B cell (primary cell): ENCODE data around the gene NFIC. TPM values are rescaled to one million over a fixed set of nuclear protein-coding genes. Genes with fewer than 3 reads are reported as not detected.
A peak's percentile ranks its signal among the peaks of the same experiment; 100 is the strongest.

Experiments used
- ATAC-seq: fragments of 200-7000 bp; cut with Tn5 transposase; one replicate; pipeline ENCODE4 v1.10.0; 2021; ENCODE audit warnings: low read depth, mild to moderate bottlenecking, moderate number of reproducible peaks, moderate library complexity
- CTCF ChIA-PET: fragments of 350-600 bp; sonication (Branson Sonifier 250); formaldehyde crosslinking; loops from one replicate; lab custom pipeline; 2021; ENCODE audit warnings: antibody characterized with exemption, inconsistent platforms; lab: Charles Lee
- POLR2A ChIA-PET: fragments of 350-600 bp; sonication (Branson Sonifier 250); formaldehyde crosslinking; loops from one replicate; lab custom pipeline; 2021; ENCODE audit warnings: antibody characterized with exemption; lab: Charles Lee
- DNase-seq: peaks from one replicate; pipeline ENCODE4 v3.0.0; 2013
- H2AFZ ChIP-seq: 2 replicates; pipeline ENCODE4 v1.6.1; 2012; ENCODE audit warnings: mild to moderate bottlenecking, low read depth, low read length; ENCODE audit not compliant: insufficient read depth, poor library complexity, severe bottlenecking
- H3K27ac ChIP-seq, 2 donors: 1 replicate in 1 of 2; 2 replicates in 1 of 2; pipeline ENCODE4 v1.5.1; 2012 to 2013; ENCODE audit warnings: low read length in 2 of 2, mild to moderate bottlenecking in 2 of 2, moderate library complexity in 1 of 2
- H3K27me3 ChIP-seq, 4 experiments: fragments of 200-600 bp in 1 of 4; sonication (generic) in 1 of 4; replicated peaks in 1 of 4; 1 replicate in 2 of 4; 2 replicates in 2 of 4; pipeline versions ENCODE4 v1.6.1 to v1.7.0; 2013 to 2016; ENCODE audit warnings: low read length in 3 of 4, mild to moderate bottlenecking in 2 of 4, mixed read lengths in 1 of 4, moderate library complexity in 1 of 4; ENCODE audit not compliant: insufficient read depth in 4 of 4, control insufficient read depth in 3 of 4; ENCODE audit errors: control extremely low read depth in 1 of 4
- H3K36me3 ChIP-seq, 2 experiments: replicated peaks in 1 of 2; 1 replicate in 1 of 2; 2 replicates in 1 of 2; pipeline versions ENCODE4 v1.6.1 to v1.7.1; 2013; ENCODE audit warnings: low read length in 1 of 2; ENCODE audit not compliant: insufficient read depth in 2 of 2, control insufficient read depth in 1 of 2; ENCODE audit errors: control extremely low read depth in 1 of 2, extremely low read depth in 1 of 2
- H3K4me1 ChIP-seq, 2 donors: fragments of 200-600 bp in 1 of 2; sonication (generic) in 1 of 2; 1 replicate in 1 of 2; 2 replicates in 1 of 2; pipeline versions ENCODE4 v1.5.1 to v1.6.1; 2013 to 2017; ENCODE audit warnings: low read length in 2 of 2; ENCODE audit not compliant: control insufficient read depth in 2 of 2, insufficient read depth in 2 of 2
- H3K4me2 ChIP-seq: replicated peaks from 2 replicates; pipeline ENCODE3; 2012; ENCODE audit warnings: mild to moderate bottlenecking, low read depth, low read length; ENCODE audit not compliant: poor library complexity, severe bottlenecking
- H3K4me3 ChIP-seq, 5 experiments: fragments of 200-600 bp in 1 of 5; sonication (generic) in 1 of 5; 1 replicate in 3 of 5; 2 replicates in 2 of 5; pipeline versions ENCODE4 v1.5.1 to v1.7.0; 2011 to 2016; ENCODE audit warnings: low read length in 4 of 5, mild to moderate bottlenecking in 4 of 5, low read depth in 2 of 5, control low read depth in 1 of 5, moderate library complexity in 1 of 5; ENCODE audit not compliant: insufficient read depth in 1 of 5; ENCODE audit errors: control extremely low read depth in 1 of 5, extremely low read depth in 1 of 5
- H3K79me2 ChIP-seq: fragments of 200-600 bp; sonication (generic); one replicate; pipeline ENCODE4 v1.6.0; 2016; ENCODE audit warnings: low read length; ENCODE audit not compliant: control insufficient read depth, insufficient read depth
- H3K9ac ChIP-seq: fragments of 200-600 bp; sonication (generic); 2 replicates; pipeline ENCODE4 v1.6.1; 2017; ENCODE audit warnings: mild to moderate bottlenecking, low read length, moderate library complexity
- H3K9me3 ChIP-seq, 3 donors: one replicate each; pipeline versions ENCODE4 v1.6.1 to v1.7.1; 2013; ENCODE audit warnings: low read length in 2 of 3; ENCODE audit not compliant: control insufficient read depth in 2 of 3, insufficient read depth in 1 of 3; ENCODE audit errors: control extremely low read depth in 1 of 3
- H4K20me1 ChIP-seq: 2 replicates; pipeline ENCODE4 v1.6.0; 2012; ENCODE audit warnings: mild to moderate bottlenecking, low read length; ENCODE audit not compliant: insufficient read depth, control insufficient read depth, poor library complexity, severe bottlenecking
- H3K27ac Mint-ChIP-seq: one replicate; pipeline ENCODE4 v1.8.0; 2021; ENCODE audit warnings: mixed read lengths
- H3K27me3 Mint-ChIP-seq: one replicate; pipeline ENCODE4 v1.8.0; 2021; ENCODE audit warnings: mixed read lengths
- H3K4me1 Mint-ChIP-seq: one replicate; pipeline ENCODE4 v1.8.0; 2021; ENCODE audit warnings: mixed read lengths
- H3K4me3 Mint-ChIP-seq: one replicate; pipeline ENCODE4 v1.8.0; 2021; ENCODE audit warnings: mixed read lengths
- H3K9me3 Mint-ChIP-seq: one replicate; pipeline ENCODE4 v1.8.0; 2022; ENCODE audit warnings: mixed read lengths; ENCODE audit not compliant: insufficient read depth
- EZH2 ChIP-seq: IDR thresholded peaks from 2 replicates; pipeline ENCODE4 v1.6.1; 2012; ENCODE audit warnings: borderline replicate concordance, low read depth, mild to moderate bottlenecking, moderate library complexity, low read length; ENCODE audit not compliant: insufficient read depth, poor library complexity, severe bottlenecking
- WGBS: methylation state at CpG from one replicate; pipeline ENCODE4 v1.1.5; 2013; ENCODE audit warnings: missing lambda C conversion rate; ENCODE audit not compliant: insufficient coverage; 5-methylcytosine and 5-hydroxymethylcytosine counted together
- intact Hi-C: fragments of 100-400 bp; cut with micrococcal nuclease; formaldehyde crosslinking; loops from one replicate; pipeline ENCODE4 v1.10.0; 2022
- polyA plus RNA-seq: library from polyadenylated mRNA; depleted of rRNA; stranded (reverse); fragments of >200 nt; gene quantifications from 2 replicates; pipeline ENCODE4 v1.2.3, GENCODE V29; 2012
- total RNA-seq, 2 donors: library from RNA; stranded (reverse); fragments of 120-200 nt in 1 of 2; gene quantifications; 1 replicate in 1 of 2; 2 replicates in 1 of 2; pipeline versions ENCODE4 v1.2.3 to v1.2.4, GENCODE V29; 2013 to 2022
- TF ChIP-seq, protein P1 (sequence below): fragments of 200-600 bp; IDR thresholded peaks from one replicate; pipeline ENCODE4 v1.8.0; 2022; ENCODE audit warnings: antibody characterized with exemption, mild to moderate bottlenecking

The NFIC gene
- total and polyA plus RNA-seq, 2 donors (not counting 1 experiment from before 2014, with no cell fraction given) = 3.8 to 23.6 TPM

- peak overlapping the region; percentile 62 for H3K9ac ChIP-seq
- Mint-ChIP-seq H3K4me3 (peak overlapping the region; percentile 94), H3K9me3 (no peaks in the 10 kb centered on the region), H3K27ac (peak overlapping the region; percentile 90), H3K4me1 (peaks cover 44% of the 10 kb centered on the region), H3K27me3 (peaks cover 14% of the 10 kb centered on the region)
- no peak for TF ChIP-seq EZH2
- TF ChIP-seq, protein P1, sequence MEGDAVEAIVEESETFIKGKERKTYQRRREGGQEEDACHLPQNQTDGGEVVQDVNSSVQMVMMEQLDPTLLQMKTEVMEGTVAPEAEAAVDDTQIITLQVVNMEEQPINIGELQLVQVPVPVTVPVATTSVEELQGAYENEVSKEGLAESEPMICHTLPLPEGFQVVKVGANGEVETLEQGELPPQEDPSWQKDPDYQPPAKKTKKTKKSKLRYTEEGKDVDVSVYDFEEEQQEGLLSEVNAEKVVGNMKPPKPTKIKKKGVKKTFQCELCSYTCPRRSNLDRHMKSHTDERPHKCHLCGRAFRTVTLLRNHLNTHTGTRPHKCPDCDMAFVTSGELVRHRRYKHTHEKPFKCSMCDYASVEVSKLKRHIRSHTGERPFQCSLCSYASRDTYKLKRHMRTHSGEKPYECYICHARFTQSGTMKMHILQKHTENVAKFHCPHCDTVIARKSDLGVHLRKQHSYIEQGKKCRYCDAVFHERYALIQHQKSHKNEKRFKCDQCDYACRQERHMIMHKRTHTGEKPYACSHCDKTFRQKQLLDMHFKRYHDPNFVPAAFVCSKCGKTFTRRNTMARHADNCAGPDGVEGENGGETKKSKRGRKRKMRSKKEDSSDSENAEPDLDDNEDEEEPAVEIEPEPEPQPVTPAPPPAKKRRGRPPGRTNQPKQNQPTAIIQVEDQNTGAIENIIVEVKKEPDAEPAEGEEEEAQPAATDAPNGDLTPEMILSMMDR = no peak
- peaks cover 16% of the 10 kb centered on the region for H3K79me2 ChIP-seq
- intact Hi-C loops = loop anchor here (2.0 to 10.0 kb wide), 2 partner anchors 73 to 847 kb away; no protein-coding TSS in a partner anchor
- H4K20me1 ChIP-seq = peaks cover 48% of the 10 kb centered on the region
- H3K4me3 ChIP-seq = peak overlapping the region in 4 of 5 experiments; percentile 63 to 72 (median 68)
- peaks cover 29 to 44% of the 10 kb centered on the region in 2 donors for H3K4me1 ChIP-seq
- H3K36me3 ChIP-seq = no peaks in the 10 kb centered on the region
- peak overlapping the region in 1 of 2 donors; percentile 39 for H3K27ac ChIP-seq
- ChIA-PET CTCF (interaction anchor here (0.6 to 0.8 kb wide), 2 partner anchors 17 to 67 kb away, joined by 3 to 4 read pairs; no protein-coding TSS in a partner anchor), POLR2A (interaction anchor here (0.9 kb wide), 1 partner anchor 73 kb away, joined by 3 read pairs; no protein-coding TSS in a partner anchor)
- WGBS = 86% methylated on average over 17 of the region's 27 CpGs
- peak overlapping the region; percentile 80 for H3K4me2 ChIP-seq
- DNase-seq (no peak), ATAC-seq (no peak)
- H3K27me3 ChIP-seq = peaks cover 0 to 20% (median 9%) of the 10 kb centered on the region in 4 experiments
- no peaks in the 10 kb centered on the region for H3K9me3 ChIP-seq
- H2AFZ ChIP-seq = peak overlapping the region; percentile 63
Measured at GRCh38 chr19:3361384-3362216, 4.8 kb upstream of the NFIC start.
